HG03095 (cell line): ENCODE measurements around the gene SLC12A8.
A peak's percentile ranks its signal among the peaks of the same experiment; 100 is the strongest.

Experiments used
- ATAC-seq: cut with Tn5 transposase; IDR thresholded peaks from one replicate; pipeline ENCODE4 v1.9.1; 2021; ENCODE audit warnings: moderate library complexity; ENCODE audit not compliant: unreplicated experiment

SLC12A8 gene

GRCh38 chr3:125118600-125118999 lies 93.9 kb downstream of the SLC12A8 start:
- ATAC-seq, result no peak

DNA sequence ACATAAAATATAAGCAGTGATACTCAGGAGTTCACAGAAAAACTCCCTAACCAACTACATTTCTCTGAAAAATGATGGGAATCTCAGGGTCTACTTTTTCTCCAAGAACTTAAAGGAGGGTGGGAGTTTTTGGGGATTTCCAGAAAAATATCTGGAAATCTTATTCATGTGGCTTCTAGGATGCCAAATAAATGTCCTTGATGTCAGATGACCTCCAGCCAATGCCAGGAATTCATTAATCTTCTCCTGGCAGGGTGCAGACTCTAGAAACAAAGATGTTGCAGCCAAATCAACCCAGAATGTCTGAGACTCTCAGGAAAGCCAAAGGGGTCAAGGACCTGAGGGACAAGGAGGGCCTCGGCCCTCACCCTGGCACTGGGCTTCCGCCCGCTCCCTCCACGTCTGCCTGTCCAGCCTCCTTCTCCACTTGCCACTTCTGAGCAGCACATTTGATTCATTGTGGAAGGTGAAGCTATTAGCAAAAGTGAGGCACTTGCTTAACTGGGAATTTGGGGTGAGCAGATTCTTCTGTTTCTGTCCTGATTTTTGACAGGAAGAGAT lies 94.8 kb downstream of the SLC12A8 start:
- ATAC-seq, result no peak

DNA sequence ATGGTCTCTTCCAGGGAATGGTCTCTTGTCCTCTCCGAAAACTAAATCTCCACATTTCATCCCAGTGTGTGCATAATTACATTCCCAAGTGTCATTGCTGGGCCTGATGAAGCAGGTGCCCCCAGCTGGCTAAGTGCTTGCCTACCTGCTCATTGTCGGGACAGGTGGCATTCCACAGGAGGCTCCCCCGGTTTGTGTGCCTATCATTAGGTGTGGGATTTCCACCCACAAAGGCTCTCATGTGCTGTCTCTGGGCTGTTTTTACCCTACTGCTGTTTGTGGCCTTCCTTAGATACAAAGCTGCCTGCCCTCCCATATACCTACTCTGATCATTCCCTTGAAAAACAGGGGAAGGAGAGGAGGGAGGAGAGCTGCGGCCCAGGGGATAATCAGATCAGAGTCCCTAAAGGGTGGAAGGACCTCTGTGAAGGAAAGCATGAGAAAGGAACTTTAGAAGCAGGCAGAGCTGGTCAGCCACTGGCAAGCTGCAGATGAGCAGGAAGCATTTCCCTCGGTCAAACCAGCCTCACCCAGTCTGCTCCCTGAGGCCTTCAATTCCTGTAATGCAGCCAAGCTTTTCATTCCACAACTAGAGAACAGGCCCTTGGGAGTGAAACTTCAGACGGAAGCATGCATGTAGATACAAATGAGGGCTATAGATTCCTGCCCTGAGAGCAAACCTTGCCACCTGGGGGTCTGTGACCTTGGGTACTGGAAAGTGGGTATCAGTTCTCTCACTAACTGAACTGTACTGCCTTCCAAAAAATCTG lies 96.1 kb downstream of the SLC12A8 start:
- no peak for ATAC-seq

DNA sequence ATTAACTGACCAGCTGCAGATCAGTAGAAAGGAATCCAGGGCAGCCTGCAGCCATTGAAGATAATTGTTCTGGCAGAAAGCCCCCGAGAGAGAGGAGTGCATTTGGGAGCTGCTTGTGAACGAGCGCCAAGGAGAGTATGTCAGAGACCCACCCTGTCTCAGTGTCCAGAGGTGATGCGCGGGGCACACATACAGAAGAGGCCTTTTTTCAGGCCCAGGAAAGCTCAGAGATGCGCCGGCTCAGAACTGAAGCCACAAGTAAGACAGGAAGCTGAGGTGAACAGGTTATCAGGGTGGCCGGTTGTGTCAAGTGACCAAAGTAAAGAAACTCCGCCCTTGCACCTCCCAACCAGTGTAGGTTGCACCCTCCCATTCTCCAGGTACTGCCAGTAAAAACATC lies 96.9 kb downstream of the SLC12A8 start:
- ATAC-seq, result no peak

GRCh38 chr3:125112981-125113380 lies 99.6 kb downstream of the SLC12A8 start:
- no peak for ATAC-seq

DNA sequence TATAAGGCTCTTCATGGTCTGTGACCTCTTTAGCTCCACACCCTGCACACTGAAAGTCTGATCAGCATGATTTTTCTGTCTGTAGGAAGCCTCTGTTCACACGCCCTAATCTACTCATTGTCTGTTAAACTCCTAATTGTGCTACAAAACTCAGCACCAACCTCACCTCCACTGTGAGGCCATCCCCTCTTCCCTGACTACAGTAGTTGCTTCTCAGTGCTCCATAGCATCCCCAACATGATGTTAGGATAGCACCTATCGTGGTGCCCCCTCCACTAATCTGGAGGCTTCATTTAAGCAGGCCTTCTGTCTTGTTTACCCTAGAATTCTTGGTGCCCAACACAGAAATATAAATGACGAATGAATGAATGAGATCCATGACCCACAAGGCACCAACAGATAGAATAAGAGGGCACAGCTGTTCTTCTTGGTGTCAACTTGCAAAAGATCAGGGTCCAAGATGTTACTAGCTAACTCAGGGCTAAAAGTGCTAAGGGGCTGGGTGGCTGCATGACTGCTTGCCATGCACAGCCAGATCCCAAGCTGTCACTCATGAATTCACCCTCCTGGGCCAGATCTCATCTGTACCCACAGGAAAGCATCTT lies 101.6 kb downstream of the SLC12A8 start:
- no peak for ATAC-seq

- no peak for ATAC-seq
These were observed 102.3 kb downstream of the SLC12A8 start for GRCh38 chr3:125110016-125110875.

- ATAC-seq, result no peak
These were observed 103.0 kb downstream of the SLC12A8 start for GRCh38 chr3:125109536-125109925.

- ATAC-seq, result no peak
These were observed 103.6 kb downstream of the SLC12A8 start for GRCh38 chr3:125108833-125109535.

DNA sequence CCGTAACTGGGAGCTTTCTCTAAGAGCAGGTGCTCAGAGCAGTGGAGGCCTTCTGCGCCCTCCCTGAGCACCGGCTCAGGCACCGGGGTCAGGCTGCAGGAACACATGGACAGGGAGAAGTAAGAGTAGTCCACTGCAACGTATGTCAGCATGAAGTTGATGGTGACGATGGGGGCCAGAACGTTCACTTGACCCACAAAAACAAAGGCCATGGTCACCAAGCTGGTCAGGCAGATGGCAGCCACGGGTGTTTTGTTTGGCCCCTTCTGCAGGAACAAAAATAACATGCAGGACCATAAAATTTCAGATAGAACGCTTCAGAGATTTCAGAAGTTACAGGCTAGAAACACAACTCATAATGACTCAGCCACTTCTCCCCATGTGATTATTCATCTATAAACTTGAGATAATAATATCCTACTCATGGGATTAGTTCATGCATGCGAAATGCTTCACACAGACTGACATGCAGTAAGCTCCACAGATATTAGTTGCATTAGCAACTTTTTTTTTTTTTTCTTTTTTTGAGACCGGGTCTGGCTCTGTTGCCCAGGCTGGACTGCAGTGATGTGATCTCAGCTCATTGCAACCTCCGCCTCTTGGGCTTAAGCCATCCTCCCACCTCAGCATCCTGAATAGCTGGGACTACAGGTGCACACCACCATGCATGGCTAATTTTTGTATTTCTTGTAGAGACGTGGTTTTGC lies 104.5 kb downstream of the SLC12A8 start:
- ATAC-seq, result peak; percentile 45

GRCh38 chr3:125107363-125107762 lies 105.2 kb downstream of the SLC12A8 start:
- no peak for ATAC-seq

DNA sequence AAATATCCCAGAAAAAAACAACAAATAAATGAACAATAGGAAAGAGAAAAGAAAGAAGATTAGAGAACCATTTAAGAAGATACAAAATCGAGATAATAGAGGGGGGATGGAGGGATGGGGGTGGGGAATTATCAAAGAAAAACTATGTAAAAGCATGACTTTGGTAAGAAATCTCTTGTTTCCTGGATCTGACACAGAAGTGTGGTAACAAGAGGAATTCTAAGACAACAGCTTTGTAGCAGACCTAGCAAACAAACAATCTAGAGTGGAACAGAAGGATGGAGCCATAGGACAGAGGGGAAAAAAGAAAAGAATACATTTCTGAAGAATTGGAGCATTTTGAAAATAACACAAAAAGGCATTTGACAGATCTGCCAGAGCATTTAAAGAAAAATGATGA lies 107.4 kb downstream of the SLC12A8 start:
- ATAC-seq, result no peak

- no peak for ATAC-seq
These were observed 107.9 kb downstream of the SLC12A8 start for GRCh38 chr3:125104639-125105038.

DNA sequence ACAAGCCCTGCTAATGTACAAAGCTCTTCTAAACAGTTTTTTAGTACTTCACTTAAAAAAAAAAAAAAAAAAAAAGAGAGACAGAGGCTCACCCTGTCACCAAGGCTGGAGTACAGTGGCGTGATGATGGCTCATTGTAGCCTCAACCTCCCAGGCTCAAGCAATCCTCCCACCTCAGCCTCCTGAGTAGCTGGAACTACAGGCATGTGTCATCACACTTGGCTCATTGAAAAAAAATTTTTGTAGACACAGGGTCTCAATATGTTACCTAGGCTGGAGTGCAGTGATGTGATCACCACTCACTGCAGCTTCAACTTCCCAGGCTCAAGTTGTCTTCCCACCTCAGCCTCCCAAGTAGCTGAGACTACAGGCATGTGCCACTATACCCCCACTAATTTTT lies 109.1 kb downstream of the SLC12A8 start:
- ATAC-seq, result no peak

GRCh38 chr3:125102470-125102869 lies 110.1 kb downstream of the SLC12A8 start:
- no peak for ATAC-seq

- ATAC-seq, result no peak
These were observed 113.8 kb downstream of the SLC12A8 start for GRCh38 chr3:125098611-125099291.

GRCh38 chr3:125090649-125091048 lies 121.9 kb downstream of the SLC12A8 start:
- no peak for ATAC-seq

GRCh38 chr3:125087768-125088391 lies 124.7 kb downstream of the SLC12A8 start:
- ATAC-seq, result no peak

DNA sequence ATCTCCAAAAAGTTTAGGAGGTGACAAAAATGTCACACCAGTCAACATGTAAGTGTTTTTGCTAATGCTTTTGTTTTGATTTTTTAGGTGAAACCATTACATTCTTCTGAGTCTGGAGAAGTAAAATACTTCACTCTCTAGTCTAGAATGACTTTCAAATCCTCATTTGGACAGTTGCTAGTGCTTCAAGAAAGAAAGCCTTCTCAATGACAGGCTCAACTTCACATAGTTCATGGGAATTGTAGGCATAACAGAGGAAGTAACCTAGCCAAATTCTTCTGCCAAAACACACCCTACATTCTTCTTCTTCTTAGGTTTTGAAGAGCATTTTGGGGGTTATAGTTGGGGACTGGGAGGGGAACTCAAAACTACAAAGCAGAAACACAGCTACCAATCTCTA lies 127.4 kb downstream of the SLC12A8 start:
- ATAC-seq, result no peak
